Osteoblast (primary cell): ENCODE measurements around the gene CFAP410. TPM values are rescaled to one million over a fixed set of nuclear protein-coding genes. Genes with fewer than 3 reads are reported as not detected.

Experiments
- DNase-seq: peaks from one replicate; pipeline ENCODE4 v3.0.0; 2011; ENCODE audit warnings: low spot score, mixed read lengths; ENCODE audit not compliant: insufficient read length; ENCODE audit errors: missing footprints
- H2AFZ ChIP-seq: 2 replicates; pipeline ENCODE4 v1.6.0; 2011; ENCODE audit warnings: mild to moderate bottlenecking, low read length
- H3K27ac ChIP-seq: 2 replicates; pipeline ENCODE4 v1.5.1; 2011; ENCODE audit warnings: mild to moderate bottlenecking, low read depth, low read length, moderate library complexity
- H3K27me3 ChIP-seq: 2 replicates; pipeline ENCODE4 v1.6.0; 2012; ENCODE audit warnings: mild to moderate bottlenecking, control low read depth, inconsistent platforms, low read length, moderate library complexity; ENCODE audit not compliant: insufficient read depth
- H3K36me3 ChIP-seq: 2 replicates; pipeline ENCODE4 v1.5.1; 2011; ENCODE audit warnings: mild to moderate bottlenecking, low read length, control low read depth, moderate library complexity; ENCODE audit not compliant: insufficient read depth
- H3K4me1 ChIP-seq: 2 replicates; pipeline ENCODE4 v1.5.1; 2011; ENCODE audit warnings: mild to moderate bottlenecking, low read length, control low read depth, moderate library complexity; ENCODE audit not compliant: insufficient read depth
- H3K4me2 ChIP-seq: 2 replicates; pipeline ENCODE4 v1.6.0; 2011; ENCODE audit warnings: mild to moderate bottlenecking, low read length; ENCODE audit not compliant: insufficient read depth
- H3K4me3 ChIP-seq: fragments of 200-600 bp; sonication (generic); 3 replicates; pipeline ENCODE4 v1.5.1; 2012; ENCODE audit warnings: mild to moderate bottlenecking, low read length, inconsistent platforms; ENCODE audit not compliant: insufficient read depth
- H3K79me2 ChIP-seq: 2 replicates; pipeline ENCODE4 v1.6.0; 2012; ENCODE audit warnings: mild to moderate bottlenecking, low read length, control low read depth, inconsistent platforms; ENCODE audit not compliant: insufficient read depth
- H3K9me3 ChIP-seq: 2 replicates; pipeline ENCODE4 v1.5.1; 2011; ENCODE audit warnings: low read depth, low read length, control low read depth
- H4K20me1 ChIP-seq: 2 replicates; pipeline ENCODE4 v1.6.0; 2012; ENCODE audit warnings: mild to moderate bottlenecking, low read length, control low read depth; ENCODE audit not compliant: insufficient read depth
- total RNA-seq: library from RNA; depleted of rRNA; stranded (reverse); fragments of >200 nt; gene quantifications from 2 replicates; pipeline ENCODE4 v1.2.3, GENCODE V29; 2012
- TF ChIP-seq, protein P1 (sequence below): IDR thresholded peaks from 2 replicates; pipeline ENCODE4 v1.5.1; 2011; ENCODE audit warnings: mild to moderate bottlenecking, low read depth, low read length, moderate library complexity; ENCODE audit errors: extremely low read depth

Gene CFAP410
- total RNA-seq, 1 donor: 14.5 TPM

- TF ChIP-seq, protein P1, sequence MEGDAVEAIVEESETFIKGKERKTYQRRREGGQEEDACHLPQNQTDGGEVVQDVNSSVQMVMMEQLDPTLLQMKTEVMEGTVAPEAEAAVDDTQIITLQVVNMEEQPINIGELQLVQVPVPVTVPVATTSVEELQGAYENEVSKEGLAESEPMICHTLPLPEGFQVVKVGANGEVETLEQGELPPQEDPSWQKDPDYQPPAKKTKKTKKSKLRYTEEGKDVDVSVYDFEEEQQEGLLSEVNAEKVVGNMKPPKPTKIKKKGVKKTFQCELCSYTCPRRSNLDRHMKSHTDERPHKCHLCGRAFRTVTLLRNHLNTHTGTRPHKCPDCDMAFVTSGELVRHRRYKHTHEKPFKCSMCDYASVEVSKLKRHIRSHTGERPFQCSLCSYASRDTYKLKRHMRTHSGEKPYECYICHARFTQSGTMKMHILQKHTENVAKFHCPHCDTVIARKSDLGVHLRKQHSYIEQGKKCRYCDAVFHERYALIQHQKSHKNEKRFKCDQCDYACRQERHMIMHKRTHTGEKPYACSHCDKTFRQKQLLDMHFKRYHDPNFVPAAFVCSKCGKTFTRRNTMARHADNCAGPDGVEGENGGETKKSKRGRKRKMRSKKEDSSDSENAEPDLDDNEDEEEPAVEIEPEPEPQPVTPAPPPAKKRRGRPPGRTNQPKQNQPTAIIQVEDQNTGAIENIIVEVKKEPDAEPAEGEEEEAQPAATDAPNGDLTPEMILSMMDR: no peak
- Histone ChIP-seq H2AFZ (no peak overlapping the region), H3K4me1 (no peaks in the 10 kb centered on the region), H4K20me1 (no peaks in the 10 kb centered on the region), H3K9me3 (no peaks in the 10 kb centered on the region), H3K79me2 (no peaks in the 10 kb centered on the region), H3K4me2 (no peak overlapping the region), H3K4me3 (no peak overlapping the region), H3K27ac (no peak overlapping the region), H3K36me3 (no peaks in the 10 kb centered on the region), H3K27me3 (peaks cover 17% of the 10 kb centered on the region)
- DNase-seq: peak; percentile 58
Measured at GRCh38 chr21:44352253-44352860, 13.2 kb upstream of the CFAP410 start.

DNA sequence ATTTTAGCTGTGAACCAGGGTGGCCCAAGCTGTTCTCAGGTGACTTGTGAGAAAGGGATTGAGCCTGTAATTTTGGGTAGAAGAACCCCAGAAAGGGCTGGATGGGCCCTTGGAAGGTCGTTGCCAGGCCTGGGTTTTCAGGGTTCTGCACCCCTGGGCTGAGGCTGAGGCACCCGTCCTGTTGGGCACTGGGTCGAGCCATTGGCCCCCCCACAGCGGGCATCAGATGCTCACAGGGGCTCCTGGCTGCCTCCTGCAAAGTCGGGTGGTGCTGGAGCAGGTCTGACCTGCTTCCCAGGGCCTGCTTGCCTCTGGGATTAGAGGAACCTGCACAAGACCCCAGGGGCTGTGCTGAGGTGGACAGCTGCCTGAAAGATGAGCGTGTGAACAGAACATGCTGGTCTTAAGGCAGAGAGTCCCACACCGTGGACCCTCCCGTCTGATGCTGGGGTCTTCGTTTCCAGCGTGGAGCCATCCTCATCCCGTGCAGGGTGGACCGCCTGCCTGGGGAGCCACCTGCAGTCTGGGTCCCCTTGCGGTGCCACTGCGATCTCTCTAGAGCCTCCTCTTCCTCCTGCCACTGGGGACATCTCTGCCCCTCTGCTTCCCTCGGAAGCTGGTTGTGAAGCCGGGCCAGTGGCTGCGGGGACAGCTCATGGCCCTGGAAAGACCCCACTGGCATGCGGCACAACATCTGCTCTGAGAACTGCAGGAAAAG lies 12.5 kb upstream of the CFAP410 start:
- DNase-seq: peak; percentile 69
- no peaks in the 10 kb centered on the region for H3K9me3 ChIP-seq
- H3K27me3 ChIP-seq: peaks cover 21% of the 10 kb centered on the region
- H3K36me3 ChIP-seq: no peaks in the 10 kb centered on the region
- H3K4me2 ChIP-seq: no peak overlapping the region
- no peak overlapping the region for H3K27ac ChIP-seq
- H3K79me2 ChIP-seq: no peaks in the 10 kb centered on the region
- H4K20me1 ChIP-seq: no peaks in the 10 kb centered on the region
- TF ChIP-seq, protein P1: no peak
- H3K4me3 ChIP-seq: no peak overlapping the region
- H3K4me1 ChIP-seq: no peaks in the 10 kb centered on the region
- H2AFZ ChIP-seq: no peak overlapping the region

DNA sequence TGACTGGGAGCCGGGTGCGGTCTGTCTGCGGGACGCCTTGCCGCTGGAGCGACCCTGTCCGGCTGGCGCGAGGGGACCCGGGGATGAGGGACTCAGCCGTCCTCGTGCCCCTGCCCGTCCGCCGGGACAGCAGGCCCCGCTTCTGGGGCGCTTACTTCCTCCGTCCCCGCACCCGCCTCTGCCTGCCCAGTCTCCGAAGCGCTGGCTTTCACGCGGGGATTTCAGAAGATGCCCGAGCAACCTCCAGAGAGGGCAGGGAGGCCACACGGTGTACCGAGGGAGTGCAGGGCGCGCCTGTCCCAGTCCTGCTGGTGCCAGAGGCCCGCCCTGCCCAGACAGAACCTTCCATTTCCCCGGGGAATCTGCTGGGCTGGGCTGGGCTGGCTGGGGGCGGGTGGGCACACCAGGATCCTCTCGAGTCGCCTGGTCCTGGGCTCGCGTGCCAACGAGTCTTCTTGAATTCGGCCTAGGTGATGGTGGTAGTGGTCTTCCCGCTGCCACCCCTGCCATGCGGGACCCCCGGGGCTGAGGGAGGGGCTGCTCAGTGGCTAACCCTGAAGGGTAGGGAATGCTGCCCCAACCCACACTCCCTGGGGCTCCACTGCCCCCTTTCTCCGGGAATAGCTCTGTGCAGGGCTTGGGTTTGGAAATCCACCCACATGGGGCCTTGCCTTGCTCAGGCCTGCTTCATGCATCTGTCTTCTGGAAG lies 11.7 kb upstream of the CFAP410 start:
- peak; percentile 47 for DNase-seq
- peaks cover 21% of the 10 kb centered on the region for H3K27me3 ChIP-seq

More for the DNA sequence above, 11.7 kb upstream of the CFAP410 start:
- Histone ChIP-seq H3K4me3 (no peak overlapping the region), H3K27ac (no peak overlapping the region), H3K36me3 (no peaks in the 10 kb centered on the region), H3K9me3 (no peaks in the 10 kb centered on the region), H3K4me2 (no peak overlapping the region), H3K79me2 (no peaks in the 10 kb centered on the region), H2AFZ (no peak overlapping the region), H4K20me1 (no peaks in the 10 kb centered on the region), H3K4me1 (no peaks in the 10 kb centered on the region)
- TF ChIP-seq, protein P1: no peak
